Neural cell (in vitro differentiated cells): Measurements from ENCODE around the gene ANTXR1. TPM values are rescaled to one million over a fixed set of nuclear protein-coding genes. Genes with fewer than 3 reads are reported as not detected.

ENCODE experiments used
- H2AFZ ChIP-seq: fragments of 200-600, 300-800 bp; sonication (generic), shearing (Covaris generic); 2 replicates; pipeline ENCODE4 v1.6.0; 2014; ENCODE audit warnings: low read depth, mild to moderate bottlenecking, antibody characterized with exemption, low read length, moderate library complexity
- H3F3A ChIP-seq: fragments of 200-600 bp; shearing (Covaris generic); 2 replicates; pipeline ENCODE4 v1.6.1; 2016; ENCODE audit warnings: mild to moderate bottlenecking, moderate library complexity, mixed read lengths, antibody characterized with exemption, low read length; ENCODE audit not compliant: insufficient read depth, poor library complexity, severe bottlenecking
- H3K27ac ChIP-seq: fragments of 200-600, 300-800 bp; sonication (generic), shearing (Covaris generic); 2 replicates; pipeline ENCODE4 v1.5.1; 2014; ENCODE audit warnings: mild to moderate bottlenecking, low read length, moderate library complexity
- H3K27me3 ChIP-seq: fragments of 300-800, 200-600 bp; sonication (generic), shearing (Covaris generic); 2 replicates; pipeline ENCODE4 v1.6.0; 2014; ENCODE audit warnings: mild to moderate bottlenecking, low read depth, low read length, moderate library complexity; ENCODE audit not compliant: insufficient read depth
- H3K36me3 ChIP-seq: fragments of 300-800, 200-600 bp; sonication (generic), shearing (Covaris generic); 2 replicates; pipeline ENCODE4 v1.5.1; 2014; ENCODE audit warnings: mild to moderate bottlenecking, antibody characterized with exemption, low read length, moderate library complexity; ENCODE audit not compliant: insufficient read depth
- H3K4me2 ChIP-seq: fragments of 300-800, 200-600 bp; sonication (generic), shearing (Covaris generic); 2 replicates; pipeline ENCODE4 v1.6.0; 2014; ENCODE audit warnings: mild to moderate bottlenecking, low read length
- H3K4me3 ChIP-seq: fragments of 300-800, 200-600 bp; sonication (generic), shearing (Covaris generic); 2 replicates; pipeline ENCODE4 v1.5.1; 2014; ENCODE audit warnings: mild to moderate bottlenecking, low read length, moderate library complexity
- H3K79me2 ChIP-seq: fragments of 200-600 bp; shearing (Covaris generic); replicated peaks from 2 replicates; pipeline ENCODE4 v1.6.0; 2014; ENCODE audit warnings: mild to moderate bottlenecking, low read length, moderate library complexity; ENCODE audit not compliant: insufficient read depth
- H3K9ac ChIP-seq: fragments of 300-800, 200-600 bp; sonication (generic), shearing (Covaris generic); 2 replicates; pipeline ENCODE4 v1.6.1; 2016; ENCODE audit warnings: mild to moderate bottlenecking, low read length, mixed read lengths
- H3K9me2 ChIP-seq: fragments of 200-600 bp; shearing (Covaris generic); 2 replicates; pipeline ENCODE4 v1.6.1; 2016; ENCODE audit warnings: mild to moderate bottlenecking, low read length, mixed read lengths; ENCODE audit not compliant: insufficient read depth
- H3K9me3 ChIP-seq: fragments of 200-600, 300-800 bp; sonication (generic), shearing (Covaris generic); 2 replicates; pipeline ENCODE4 v1.6.1; 2016; ENCODE audit warnings: mild to moderate bottlenecking, mixed run types, low read length, moderate library complexity, mixed read lengths
- H4K20me1 ChIP-seq: fragments of 200-600 bp; shearing (Covaris generic); 2 replicates; pipeline ENCODE4 v1.6.1; 2016; ENCODE audit warnings: mild to moderate bottlenecking, mixed run types; ENCODE audit not compliant: insufficient read depth
- CTCF ChIP-seq: fragments of 450-650 bp; IDR thresholded peaks from 2 replicates; pipeline ENCODE4 v1.5.1; 2014; ENCODE audit warnings: antibody characterized with exemption, mild to moderate bottlenecking, moderate library complexity; ENCODE audit not compliant: poor library complexity, severe bottlenecking
- EP300 ChIP-seq: fragments of 450-650 bp; conservative IDR thresholded peaks from 2 replicates; pipeline ENCODE4 v1.6.1; 2014; ENCODE audit warnings: antibody characterized with exemption, mild to moderate bottlenecking, moderate library complexity; ENCODE audit not compliant: poor library complexity, severe bottlenecking
- EZH2 ChIP-seq: fragments of 200-600, 300-800 bp; shearing (Covaris generic), sonication (generic); IDR thresholded peaks from 2 replicates; pipeline ENCODE4 v1.6.1; 2014; ENCODE audit warnings: antibody characterized with exemption, low read length, borderline replicate concordance, mild to moderate bottlenecking; ENCODE audit not compliant: insufficient read depth, poor library complexity, severe bottlenecking
- MXI1 ChIP-seq: fragments of 450-650 bp; conservative IDR thresholded peaks from 2 replicates; pipeline ENCODE4 v1.6.1; 2014; ENCODE audit warnings: antibody characterized with exemption, mild to moderate bottlenecking; ENCODE audit not compliant: poor library complexity, severe bottlenecking
- POLR2AphosphoS5 ChIP-seq: IDR thresholded peaks from 2 replicates; pipeline ENCODE4 v1.6.1; 2012
- RAD21 ChIP-seq: fragments of 450-650 bp; conservative IDR thresholded peaks from 2 replicates; pipeline ENCODE4 v1.6.1; 2014; ENCODE audit warnings: antibody characterized with exemption, mild to moderate bottlenecking, moderate library complexity
- REST ChIP-seq: IDR thresholded peaks from 2 replicates; pipeline ENCODE4 v1.6.1; 2012; ENCODE audit warnings: borderline replicate concordance
- SMC3 ChIP-seq: fragments of 450-650 bp; conservative IDR thresholded peaks from 2 replicates; pipeline ENCODE4 v1.6.1; 2014; ENCODE audit warnings: antibody characterized with exemption, mild to moderate bottlenecking, moderate library complexity; ENCODE audit not compliant: poor library complexity
- TAF1 ChIP-seq: IDR thresholded peaks from 2 replicates; pipeline ENCODE4 v1.6.1; 2012; ENCODE audit warnings: low read depth
- polyA plus RNA-seq: library from polyadenylated mRNA; depleted of rRNA; stranded (reverse); fragments of >200 nt; gene quantifications from 2 replicates; pipeline ENCODE4 v1.2.3, GENCODE V29; 2014

Gene ANTXR1
- polyA plus RNA-seq, 1 donor from 2014 or later: 4.9 TPM

- Histone ChIP-seq H3F3A (no peaks in the 10 kb centered on the region), H3K4me3 (no peak overlapping the region), H4K20me1 (no peaks in the 10 kb centered on the region), H3K27ac (no peak overlapping the region), H3K9me2 (no peaks in the 10 kb centered on the region), H2AFZ (no peak overlapping the region), H3K27me3 (no peaks in the 10 kb centered on the region), H3K9ac (no peak overlapping the region), H3K36me3 (no peaks in the 10 kb centered on the region), H3K9me3 (no peaks in the 10 kb centered on the region), H3K4me2 (no peak overlapping the region), H3K79me2 (no peaks in the 10 kb centered on the region)
- TF ChIP-seq EZH2 (no peak), RAD21 (no peak), EP300 (no peak), SMC3 (no peak), CTCF (no peak), REST (no peak), POLR2AphosphoS5 (no peak), TAF1 (no peak), MXI1 (no peak)
Observed at GRCh38 chr2:69196327-69197117, 183.5 kb downstream of the ANTXR1 start.

GRCh38 chr2:69200107-69200520 is 187.1 kb downstream of the ANTXR1 start:
- Histone ChIP-seq H3F3A (no peaks in the 10 kb centered on the region), H3K4me3 (no peak overlapping the region), H4K20me1 (no peaks in the 10 kb centered on the region), H3K36me3 (no peaks in the 10 kb centered on the region), H3K9me2 (no peaks in the 10 kb centered on the region), H3K9me3 (no peaks in the 10 kb centered on the region), H3K4me2 (no peak overlapping the region), H2AFZ (no peak overlapping the region), H3K27ac (no peak overlapping the region), H3K79me2 (no peaks in the 10 kb centered on the region), H3K27me3 (no peaks in the 10 kb centered on the region), H3K9ac (no peak overlapping the region)
- TF ChIP-seq RAD21 (no peak), POLR2AphosphoS5 (no peak), MXI1 (no peak), REST (no peak), EZH2 (no peak), SMC3 (no peak), CTCF (no peak), EP300 (no peak), TAF1 (no peak)
